Hepatocyte (in vitro differentiated cells): ENCODE measurements around the gene ACTA2.

Source experiments
- EZH2phosphoT487 ChIP-seq: fragments of 200-600 bp; sonication (generic); IDR thresholded peaks from one replicate; pipeline ENCODE4 v1.6.1; 2018; ENCODE audit warnings: antibody characterized with exemption, mild to moderate bottlenecking, low read depth, moderate library complexity; ENCODE audit not compliant: unreplicated experiment, severe bottlenecking
- TF ChIP-seq, protein P1 (sequence below): fragments of 200-600 bp; sonication (generic); IDR thresholded peaks from 2 replicates; pipeline ENCODE4 v1.5.1; 2016; ENCODE audit warnings: antibody characterized with exemption, mild to moderate bottlenecking; ENCODE audit not compliant: poor library complexity

DNA sequence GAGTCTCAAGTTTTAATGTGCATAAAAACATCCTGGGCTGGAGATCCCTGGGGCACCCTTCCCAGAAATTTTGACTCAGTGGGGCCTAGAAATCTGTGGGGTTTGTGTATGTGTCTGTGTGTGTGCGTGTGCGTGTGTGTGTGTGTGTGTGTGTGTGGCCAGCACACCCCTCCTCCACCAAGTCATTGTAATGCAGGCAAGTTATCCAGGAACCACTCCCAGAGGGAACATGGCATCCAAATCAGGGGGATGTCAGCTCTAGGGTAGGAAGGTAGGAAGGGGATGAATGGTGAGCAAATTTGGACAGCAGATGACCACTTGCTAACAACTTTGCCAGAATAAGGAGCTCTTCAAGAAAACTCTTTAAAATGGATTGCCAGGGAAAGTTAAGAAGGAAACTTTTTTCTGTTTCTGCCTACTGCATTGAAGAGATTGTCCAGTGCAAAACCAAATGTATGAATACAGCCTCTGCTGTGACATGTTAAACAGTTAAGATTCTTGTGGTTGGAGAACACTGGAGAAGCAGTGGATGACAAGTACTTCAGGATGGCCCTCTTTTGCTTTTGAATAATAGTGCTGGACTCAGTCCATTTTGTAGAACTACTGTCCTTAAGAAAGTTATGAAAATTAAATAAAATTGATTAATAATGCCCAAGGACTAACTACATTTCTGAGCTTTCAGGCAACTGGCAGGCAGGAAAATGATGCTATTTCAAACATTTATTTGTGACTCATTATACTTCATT lies 60.2 kb downstream of the ACTA2 start:
- TF ChIP-seq EZH2phosphoT487, result no peak
- TF ChIP-seq, protein P1, sequence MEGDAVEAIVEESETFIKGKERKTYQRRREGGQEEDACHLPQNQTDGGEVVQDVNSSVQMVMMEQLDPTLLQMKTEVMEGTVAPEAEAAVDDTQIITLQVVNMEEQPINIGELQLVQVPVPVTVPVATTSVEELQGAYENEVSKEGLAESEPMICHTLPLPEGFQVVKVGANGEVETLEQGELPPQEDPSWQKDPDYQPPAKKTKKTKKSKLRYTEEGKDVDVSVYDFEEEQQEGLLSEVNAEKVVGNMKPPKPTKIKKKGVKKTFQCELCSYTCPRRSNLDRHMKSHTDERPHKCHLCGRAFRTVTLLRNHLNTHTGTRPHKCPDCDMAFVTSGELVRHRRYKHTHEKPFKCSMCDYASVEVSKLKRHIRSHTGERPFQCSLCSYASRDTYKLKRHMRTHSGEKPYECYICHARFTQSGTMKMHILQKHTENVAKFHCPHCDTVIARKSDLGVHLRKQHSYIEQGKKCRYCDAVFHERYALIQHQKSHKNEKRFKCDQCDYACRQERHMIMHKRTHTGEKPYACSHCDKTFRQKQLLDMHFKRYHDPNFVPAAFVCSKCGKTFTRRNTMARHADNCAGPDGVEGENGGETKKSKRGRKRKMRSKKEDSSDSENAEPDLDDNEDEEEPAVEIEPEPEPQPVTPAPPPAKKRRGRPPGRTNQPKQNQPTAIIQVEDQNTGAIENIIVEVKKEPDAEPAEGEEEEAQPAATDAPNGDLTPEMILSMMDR, result no peak
